Skeletal muscle satellite cell (primary cell): Measurements from ENCODE around the gene KDM3A.

Source experiments
- H3K27me3 ChIP-seq: 2 replicates; pipeline ENCODE4 v1.7.0; 2013; ENCODE audit warnings: low read length; ENCODE audit not compliant: control insufficient read depth, insufficient read depth
- H3K36me3 ChIP-seq: 2 replicates; pipeline ENCODE4 v1.7.0; 2013; ENCODE audit warnings: mild to moderate bottlenecking, control low read depth, low read length; ENCODE audit not compliant: insufficient read depth
- H3K4me1 ChIP-seq: 2 replicates; pipeline ENCODE4 v1.7.0; 2013; ENCODE audit warnings: low read length; ENCODE audit not compliant: control insufficient read depth, insufficient read depth
- H3K4me2 ChIP-seq: 2 replicates; pipeline ENCODE4 v1.7.0; 2013; ENCODE audit warnings: mild to moderate bottlenecking, low read length
- H3K4me3 ChIP-seq: 2 replicates; pipeline ENCODE4 v1.7.0; 2013; ENCODE audit warnings: low read length
- H3K9ac ChIP-seq: 2 replicates; pipeline ENCODE4 v1.7.0; 2013; ENCODE audit warnings: mild to moderate bottlenecking, low read depth, low read length, moderate library complexity
- H3K9me3 ChIP-seq: replicated peaks from 2 replicates; pipeline ENCODE4 v1.7.0; 2013; ENCODE audit warnings: mild to moderate bottlenecking, control low read depth, low read length

KDM3A gene

DNA sequence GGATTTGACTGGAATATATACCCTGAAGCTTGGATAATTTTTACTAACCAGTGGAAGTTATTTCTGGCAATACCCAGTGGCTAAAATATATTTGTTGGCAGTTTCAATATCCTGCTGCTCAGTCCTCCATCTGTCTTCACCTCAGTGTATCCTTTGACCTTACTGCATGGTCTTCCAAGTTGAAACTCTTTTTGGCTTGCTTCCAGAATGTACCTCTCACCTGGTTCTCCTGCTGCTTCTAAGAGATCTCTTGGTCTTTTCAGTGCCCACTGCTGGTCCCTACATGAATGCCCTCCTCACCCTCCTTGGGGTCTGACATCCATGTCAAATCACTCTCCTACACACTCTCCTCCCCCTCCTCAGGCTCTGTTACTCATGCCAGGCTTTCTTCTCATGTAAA is 4.8 kb upstream of the KDM3A start:
- Histone ChIP-seq H3K36me3 (no peaks in the 10 kb centered on the region), H3K4me1 (no peaks in the 10 kb centered on the region), H3K9me3 (peaks cover 7% of the 10 kb centered on the region), H3K4me2 (no peak overlapping the region), H3K9ac (no peak overlapping the region), H3K4me3 (no peak overlapping the region), H3K27me3 (peaks cover 16% of the 10 kb centered on the region)

DNA sequence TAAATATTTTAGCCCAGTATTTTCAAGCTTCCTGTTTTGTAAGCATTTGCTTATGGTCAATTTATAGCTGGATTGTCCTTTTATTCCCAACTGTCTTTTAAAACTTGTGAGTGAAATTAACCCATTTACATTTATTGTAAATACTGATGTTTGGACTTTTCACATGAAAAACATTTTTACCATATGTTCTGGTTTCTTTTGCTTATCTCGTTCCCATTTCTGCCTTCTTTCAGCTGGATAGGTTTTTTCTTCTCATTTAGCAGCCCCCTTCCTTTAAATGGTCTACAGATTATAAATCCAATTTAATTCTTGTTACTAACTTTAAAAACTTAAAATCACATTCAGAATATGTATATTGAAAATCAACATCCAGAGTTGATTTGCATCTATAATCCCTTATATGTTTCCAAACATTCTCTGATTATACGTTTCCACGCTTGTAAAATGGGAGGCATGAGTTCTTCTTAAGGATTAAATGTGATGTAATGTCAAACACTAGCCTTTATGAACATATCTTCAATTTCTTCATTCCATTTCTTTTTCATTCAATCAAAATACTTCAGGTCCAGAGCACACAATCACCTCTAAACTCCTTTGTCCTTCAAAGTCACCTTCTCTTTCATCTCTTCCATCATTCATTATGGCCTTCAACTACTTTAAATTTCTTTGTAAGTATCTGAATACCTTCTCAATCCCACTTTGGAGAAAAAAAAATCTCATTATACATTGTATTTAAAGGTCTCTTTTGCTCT is 1.1 kb upstream of the KDM3A start:
- H3K27me3 ChIP-seq, result no peaks in the 10 kb centered on the region
- peaks cover 7% of the 10 kb centered on the region for H3K9me3 ChIP-seq
- H3K4me2 ChIP-seq, result peak overlapping the region; percentile 95
- H3K4me1 ChIP-seq, result peaks cover 10% of the 10 kb centered on the region
- H3K4me3 ChIP-seq, result peak overlapping the region; percentile 33
- H3K36me3 ChIP-seq, result no peaks in the 10 kb centered on the region
- no peak overlapping the region for H3K9ac ChIP-seq

DNA sequence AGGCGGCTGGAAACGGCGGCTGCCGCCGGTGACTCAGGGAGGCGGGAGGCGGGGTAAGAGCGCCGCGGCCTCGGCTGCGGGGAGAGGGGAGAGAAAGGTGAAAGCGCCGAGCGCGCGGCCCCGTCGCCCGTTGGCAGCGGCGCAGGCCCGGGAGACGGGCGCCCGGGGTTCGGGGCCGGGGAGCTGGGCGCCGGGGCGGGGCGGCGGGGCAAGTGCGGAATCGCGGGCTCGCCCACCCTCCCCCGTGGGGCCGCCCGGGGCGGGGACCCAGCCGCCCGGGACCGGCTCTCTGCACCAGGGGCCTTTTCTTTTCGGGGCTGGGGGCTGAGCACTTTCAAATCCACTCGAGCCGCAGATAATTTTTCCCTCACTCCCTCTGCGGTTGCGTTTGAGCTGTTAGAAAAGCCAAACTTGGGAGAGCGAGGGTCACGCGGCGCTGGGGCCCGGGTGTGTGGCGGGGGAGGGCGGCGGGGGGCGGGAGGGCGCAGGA is 266 bp downstream of the KDM3A start:
- H3K9ac ChIP-seq, result peak overlapping the region; percentile 84
- H3K4me3 ChIP-seq, result peak overlapping the region; percentile 83
- peaks cover 10% of the 10 kb centered on the region for H3K4me1 ChIP-seq
- peak overlapping the region; percentile 69 for H3K4me2 ChIP-seq
- no peaks in the 10 kb centered on the region for H3K27me3 ChIP-seq
- peaks cover 3% of the 10 kb centered on the region for H3K36me3 ChIP-seq
- peaks cover 7% of the 10 kb centered on the region for H3K9me3 ChIP-seq

DNA sequence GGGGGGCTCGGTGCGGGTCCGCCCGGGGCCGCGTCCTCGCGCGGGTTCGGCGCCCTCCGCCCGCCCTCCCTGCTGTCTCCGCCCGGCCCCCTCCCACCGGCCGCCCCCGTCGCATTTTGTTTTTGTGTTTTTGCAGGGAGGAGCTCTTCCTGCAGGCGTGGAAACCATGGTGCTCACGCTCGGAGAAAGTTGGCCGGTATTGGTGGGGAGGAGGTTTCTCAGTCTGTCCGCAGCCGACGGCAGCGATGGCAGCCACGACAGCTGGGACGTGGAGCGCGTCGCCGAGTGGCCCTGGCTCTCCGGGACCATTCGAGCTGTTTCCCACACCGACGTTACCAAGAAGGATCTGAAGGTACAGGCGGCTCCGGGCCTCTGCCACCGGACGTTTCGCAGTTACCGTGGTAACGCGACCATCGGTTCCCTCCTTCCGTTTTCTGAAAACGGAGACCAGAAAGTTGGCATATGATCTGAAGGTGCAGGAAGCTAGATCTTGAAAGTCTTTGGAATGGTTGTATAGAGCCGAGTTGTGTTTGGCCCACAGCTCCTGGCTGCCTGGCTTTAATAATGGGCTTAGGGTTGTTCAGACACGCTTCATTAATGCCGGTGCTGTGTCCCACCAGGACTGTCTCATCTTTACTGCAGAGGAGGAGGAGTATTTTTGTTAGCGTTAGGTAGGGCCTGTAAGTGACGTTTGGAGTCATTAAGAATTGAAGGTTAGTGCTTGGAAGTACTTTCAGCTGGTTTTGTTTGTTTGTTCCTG is 891 bp downstream of the KDM3A start:
- no peaks in the 10 kb centered on the region for H3K27me3 ChIP-seq
- H3K4me3 ChIP-seq, result peak overlapping the region; percentile 83
- peak overlapping the region; percentile 84 for H3K9ac ChIP-seq
- H3K4me2 ChIP-seq, result peak overlapping the region; percentile 89
- peaks cover 7% of the 10 kb centered on the region for H3K9me3 ChIP-seq
- H3K4me1 ChIP-seq, result peaks cover 10% of the 10 kb centered on the region
- peaks cover 7% of the 10 kb centered on the region for H3K36me3 ChIP-seq

DNA sequence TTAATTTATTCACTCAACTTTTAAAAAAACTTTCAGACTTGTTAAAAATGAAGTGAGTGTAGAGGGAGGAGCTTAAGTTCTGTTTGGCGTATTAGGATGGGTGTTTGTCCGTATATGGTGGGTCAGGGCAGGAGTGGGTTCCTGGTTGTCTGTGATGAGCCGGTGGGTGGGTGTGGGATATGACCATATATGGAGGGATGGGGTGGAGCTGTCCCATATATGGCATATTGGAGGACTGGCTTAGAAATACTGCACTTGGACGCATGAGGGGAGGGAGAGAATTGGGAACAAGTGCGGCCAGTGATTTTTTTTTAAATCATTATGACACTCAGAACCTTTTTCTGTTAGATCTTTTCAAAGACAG is 1.5 kb downstream of the KDM3A start:
- Histone ChIP-seq H3K4me3 (peak overlapping the region; percentile 83), H3K27me3 (no peaks in the 10 kb centered on the region), H3K36me3 (peaks cover 9% of the 10 kb centered on the region), H3K4me1 (peaks cover 10% of the 10 kb centered on the region), H3K9ac (peak overlapping the region; percentile 84), H3K9me3 (peaks cover 7% of the 10 kb centered on the region), H3K4me2 (peak overlapping the region; percentile 89)

DNA sequence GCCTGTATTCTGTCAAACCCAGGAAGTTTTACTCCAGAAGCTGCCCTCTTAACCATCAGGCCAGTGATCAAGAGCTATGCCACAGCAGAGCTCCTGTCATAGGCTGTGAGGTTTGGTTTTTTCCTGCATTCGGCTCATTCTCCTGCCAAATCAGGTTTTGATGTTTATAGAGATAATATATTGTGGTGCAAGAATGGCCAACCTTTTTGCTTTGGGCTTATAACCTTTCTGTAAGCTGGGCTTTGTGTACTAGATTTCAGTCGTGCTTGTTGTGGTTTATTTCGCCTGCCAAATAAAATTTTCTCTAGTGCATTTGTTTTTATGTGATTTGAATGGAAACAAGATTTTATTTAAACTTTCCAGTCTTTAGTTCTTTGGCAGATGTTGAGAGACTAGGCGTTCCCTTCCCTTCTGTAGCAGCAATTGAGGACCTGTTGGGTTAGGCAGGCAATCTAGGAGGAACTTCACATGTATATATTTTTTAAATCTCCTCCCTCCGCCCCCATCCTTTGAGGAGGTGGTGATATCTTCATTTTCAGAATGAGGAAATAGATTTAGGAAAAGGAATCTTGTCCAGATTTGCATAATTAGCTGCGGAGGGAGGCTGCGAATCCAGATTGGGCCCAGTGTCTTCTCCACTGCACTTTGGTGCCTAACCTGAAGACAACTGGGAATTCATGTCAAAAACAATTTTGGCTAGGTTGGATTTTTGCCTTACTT is 2.6 kb downstream of the KDM3A start:
- peaks cover 7% of the 10 kb centered on the region for H3K9me3 ChIP-seq
- peak overlapping the region; percentile 89 for H3K4me2 ChIP-seq
- no peaks in the 10 kb centered on the region for H3K27me3 ChIP-seq
- peak overlapping the region; percentile 83 for H3K4me3 ChIP-seq
- H3K9ac ChIP-seq, result no peak overlapping the region
- H3K4me1 ChIP-seq, result peaks cover 10% of the 10 kb centered on the region
- peaks cover 19% of the 10 kb centered on the region for H3K36me3 ChIP-seq

DNA sequence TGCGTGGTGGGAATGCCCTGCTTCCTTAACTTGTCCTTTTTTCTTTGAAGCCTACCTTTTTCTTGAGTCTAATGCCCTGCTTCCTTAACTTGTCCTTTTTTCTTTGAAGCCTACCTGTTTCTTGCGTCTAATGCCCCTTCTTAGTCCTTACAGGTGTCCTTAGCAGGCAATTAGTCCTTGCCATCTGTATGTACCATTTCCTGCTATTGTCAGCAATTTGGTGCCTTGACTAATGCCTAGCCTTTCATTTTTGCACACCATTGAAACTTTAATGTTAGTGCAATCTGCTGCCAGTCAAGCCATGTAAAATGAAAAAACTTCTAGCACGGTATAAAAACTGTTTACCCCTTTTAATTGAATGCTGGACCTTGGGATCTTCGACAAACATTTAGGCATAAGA is 4.3 kb downstream of the KDM3A start:
- peaks cover 10% of the 10 kb centered on the region for H3K4me1 ChIP-seq
- H3K36me3 ChIP-seq, result peaks cover 30% of the 10 kb centered on the region
- no peak overlapping the region for H3K4me2 ChIP-seq

DNA sequence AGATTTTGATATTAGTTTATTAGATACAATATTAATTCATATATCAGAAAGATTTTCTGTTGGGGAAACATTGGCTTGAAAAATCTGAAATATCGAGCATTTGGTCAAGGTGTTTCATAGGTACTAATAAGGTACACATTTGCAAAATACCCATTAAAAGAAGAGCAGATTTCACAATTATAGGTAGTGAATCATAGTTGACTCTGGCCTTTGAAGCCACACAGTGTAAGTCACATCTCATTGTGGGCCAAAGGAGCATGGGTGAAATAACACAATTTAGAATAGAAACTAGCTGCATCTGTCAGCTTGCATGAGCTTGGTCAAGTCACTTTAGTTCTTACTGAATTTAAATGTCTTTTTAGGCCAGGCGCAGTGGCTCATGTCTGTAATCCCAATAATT is 4.9 kb downstream of the KDM3A start:
- no peaks in the 10 kb centered on the region for H3K27me3 ChIP-seq
- peaks cover 34% of the 10 kb centered on the region for H3K36me3 ChIP-seq
- H3K4me1 ChIP-seq, result peaks cover 10% of the 10 kb centered on the region
- no peak overlapping the region for H3K4me2 ChIP-seq
- H3K9ac ChIP-seq, result no peak overlapping the region
- no peak overlapping the region for H3K4me3 ChIP-seq
- H3K9me3 ChIP-seq, result no peaks in the 10 kb centered on the region

More for the DNA sequence above, 4.3 kb downstream of the KDM3A start:
- Histone ChIP-seq H3K9ac (no peak overlapping the region), H3K4me3 (no peak overlapping the region), H3K9me3 (no peaks in the 10 kb centered on the region), H3K27me3 (no peaks in the 10 kb centered on the region)

DNA sequence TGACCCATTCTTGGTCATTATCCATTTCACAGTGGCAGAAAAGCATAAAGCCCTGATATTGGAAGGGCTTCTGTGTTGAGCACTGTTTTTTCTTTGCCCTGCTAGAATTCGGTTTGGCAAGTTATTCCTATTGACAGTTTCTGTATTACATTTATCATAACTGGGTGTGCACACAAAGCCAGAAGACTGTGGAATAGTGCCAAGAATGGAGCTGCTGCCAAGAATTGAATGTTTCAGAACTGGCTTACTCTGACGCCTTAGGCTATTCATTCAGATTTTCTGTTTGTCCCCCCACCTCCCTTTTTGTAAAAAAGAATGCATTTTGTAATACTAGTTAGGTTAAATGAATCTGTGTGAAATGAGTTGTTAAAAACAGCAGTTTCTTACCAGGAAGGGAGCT is 12.7 kb downstream of the KDM3A start:
- no peak overlapping the region for H3K9ac ChIP-seq
- no peaks in the 10 kb centered on the region for H3K4me1 ChIP-seq
- no peak overlapping the region for H3K4me2 ChIP-seq
- H3K9me3 ChIP-seq, result no peaks in the 10 kb centered on the region
- H3K36me3 ChIP-seq, result peaks cover 81% of the 10 kb centered on the region
- no peaks in the 10 kb centered on the region for H3K27me3 ChIP-seq
- H3K4me3 ChIP-seq, result no peak overlapping the region

DNA sequence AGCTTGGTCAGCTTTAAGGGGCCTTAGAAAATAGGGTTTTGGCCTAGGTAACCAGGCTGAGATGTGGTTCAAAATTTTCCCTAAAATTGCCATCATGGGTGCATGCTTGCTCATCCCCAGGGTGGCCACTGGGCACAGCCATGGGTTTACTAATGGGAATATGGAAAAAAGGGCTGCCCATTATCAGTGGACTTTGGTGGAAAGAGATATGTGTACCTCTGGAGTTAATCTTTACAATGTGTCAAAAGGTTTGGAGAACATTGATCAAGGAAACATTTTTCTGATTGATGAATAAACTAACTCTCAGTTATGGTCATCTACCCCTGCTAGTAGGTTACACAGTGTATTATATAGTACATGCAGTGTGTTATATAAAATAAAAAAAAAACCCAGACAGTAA is 13.1 kb downstream of the KDM3A start:
- Histone ChIP-seq H3K4me3 (no peak overlapping the region), H3K27me3 (no peaks in the 10 kb centered on the region), H3K9ac (no peak overlapping the region), H3K4me2 (no peak overlapping the region), H3K4me1 (no peaks in the 10 kb centered on the region), H3K9me3 (no peaks in the 10 kb centered on the region), H3K36me3 (peaks cover 85% of the 10 kb centered on the region)

DNA sequence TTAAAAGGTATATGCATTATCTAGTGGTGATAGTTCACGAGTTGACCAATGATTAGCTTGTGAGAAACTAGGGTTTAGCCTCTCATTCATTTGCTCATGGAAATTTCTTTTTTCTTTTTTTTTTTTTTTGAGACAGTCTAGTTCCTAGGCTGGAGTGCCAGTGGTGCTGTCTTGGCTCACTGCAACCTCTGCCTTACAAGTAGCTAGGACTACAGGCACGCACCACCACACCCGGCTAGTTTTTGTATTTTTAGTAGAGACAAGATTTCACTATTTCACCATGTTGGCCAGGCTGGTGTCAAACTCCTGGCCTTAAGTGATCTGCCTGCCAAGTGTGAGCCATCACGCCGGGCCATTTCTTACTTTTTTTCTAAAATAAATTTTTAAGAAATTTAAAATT is 14.0 kb downstream of the KDM3A start:
- Histone ChIP-seq H3K9ac (no peak overlapping the region), H3K4me1 (no peaks in the 10 kb centered on the region), H3K9me3 (no peaks in the 10 kb centered on the region), H3K36me3 (peaks cover 84% of the 10 kb centered on the region), H3K4me3 (no peak overlapping the region), H3K27me3 (no peaks in the 10 kb centered on the region), H3K4me2 (no peak overlapping the region)
